Mesenchymal stem cell (in vitro differentiated cells and primary cell): ENCODE data around the gene JSRP1.

ENCODE experiments used
- DNase-seq: peaks from one replicate; pipeline ENCODE4 v3.0.0-alpha.2; 2013
- H2AFZ ChIP-seq: one replicate; pipeline ENCODE4 v1.6.1; 2013; ENCODE audit warnings: low read depth, mild to moderate bottlenecking, control low read depth, inconsistent platforms, low read length, moderate library complexity
- H2AK5ac ChIP-seq: 2 replicates; pipeline ENCODE4 v1.6.1; 2013; ENCODE audit warnings: low read length, moderate library complexity, mild to moderate bottlenecking, inconsistent platforms; ENCODE audit not compliant: severe bottlenecking
- H2BK120ac ChIP-seq: one replicate; pipeline ENCODE4 v1.6.1; 2013; ENCODE audit warnings: low read depth, mild to moderate bottlenecking, inconsistent platforms, low read length, moderate library complexity
- H2BK12ac ChIP-seq, 2 experiments: one replicate each; pipeline ENCODE4 v1.6.1; 2013; ENCODE audit warnings: inconsistent platforms in 2 of 2, low read length in 2 of 2, mild to moderate bottlenecking in 2 of 2, moderate library complexity in 2 of 2, control low read depth in 1 of 2
- H2BK15ac ChIP-seq: one replicate; pipeline ENCODE4 v1.6.1; 2013; ENCODE audit warnings: mild to moderate bottlenecking, low read depth, inconsistent platforms; ENCODE audit not compliant: poor library complexity, severe bottlenecking
- H2BK5ac ChIP-seq: 2 replicates; pipeline ENCODE4 v1.6.1; 2013; ENCODE audit warnings: low read depth, mild to moderate bottlenecking, low read length, control low read depth, inconsistent platforms; ENCODE audit not compliant: poor library complexity, severe bottlenecking
- H3K14ac ChIP-seq, 2 experiments: one replicate each; pipeline ENCODE4 v1.6.1; 2013; ENCODE audit warnings: inconsistent platforms in 2 of 2, low read length in 2 of 2, control low read depth in 1 of 2, mild to moderate bottlenecking in 1 of 2, moderate library complexity in 1 of 2
- H3K18ac ChIP-seq, 2 experiments: one replicate each; pipeline ENCODE4 v1.6.1; 2013; ENCODE audit warnings: inconsistent platforms in 2 of 2, low read length in 2 of 2, control low read depth in 1 of 2, low read depth in 1 of 2, mild to moderate bottlenecking in 1 of 2
- H3K23ac ChIP-seq, 2 experiments: one replicate each; pipeline ENCODE4 v1.6.1; 2013; ENCODE audit warnings: inconsistent platforms in 2 of 2, low read length in 2 of 2, mild to moderate bottlenecking in 2 of 2, moderate library complexity in 2 of 2, control low read depth in 1 of 2
- H3K27ac ChIP-seq: 2 replicates; pipeline ENCODE4 v1.5.1; 2013; ENCODE audit warnings: mild to moderate bottlenecking, moderate library complexity, low read length, control low read depth, inconsistent platforms; ENCODE audit not compliant: poor library complexity, severe bottlenecking
- H3K27me3 ChIP-seq, 2 experiments: 2 replicates each; pipeline versions ENCODE4 v1.6.1 to v1.7.0; 2013; ENCODE audit warnings: low read length in 2 of 2, mild to moderate bottlenecking in 2 of 2, moderate library complexity in 2 of 2, control low read depth in 1 of 2, inconsistent platforms in 1 of 2; ENCODE audit not compliant: control insufficient read depth in 1 of 2, insufficient read depth in 1 of 2
- H3K36me3 ChIP-seq, 2 experiments: 2 replicates each; pipeline versions ENCODE4 v1.6.1 to v1.7.0; 2013; ENCODE audit warnings: low read length in 2 of 2, control low read depth in 1 of 2, inconsistent platforms in 1 of 2, low read depth in 1 of 2, mild to moderate bottlenecking in 1 of 2; ENCODE audit not compliant: insufficient read depth in 2 of 2, control insufficient read depth in 1 of 2
- H3K4ac ChIP-seq, 2 experiments: one replicate each; pipeline ENCODE4 v1.6.1; 2013; ENCODE audit warnings: inconsistent platforms in 2 of 2, low read length in 2 of 2, mild to moderate bottlenecking in 2 of 2, moderate library complexity in 2 of 2, control low read depth in 1 of 2, low read depth in 1 of 2
- H3K4me1 ChIP-seq: 2 replicates; pipeline ENCODE4 v1.6.1; 2013; ENCODE audit warnings: low read depth, low read length, control low read depth; ENCODE audit not compliant: control insufficient read depth, insufficient read depth
- H3K4me2 ChIP-seq: 2 replicates; pipeline ENCODE4 v1.6.1; 2013; ENCODE audit warnings: low read length, mild to moderate bottlenecking, inconsistent platforms; ENCODE audit not compliant: poor library complexity, severe bottlenecking
- H3K4me3 ChIP-seq, 2 experiments: 2 replicates each; pipeline versions ENCODE4 v1.5.1 to v1.7.0; 2013; ENCODE audit warnings: low read length in 2 of 2, mild to moderate bottlenecking in 2 of 2, control low read depth in 1 of 2, low read depth in 1 of 2; ENCODE audit not compliant: insufficient read depth in 1 of 2
- H3K79me1 ChIP-seq: replicated peaks from 2 replicates; pipeline ENCODE4 v1.6.1; 2013; ENCODE audit warnings: mild to moderate bottlenecking, control low read depth, low read length, inconsistent platforms; ENCODE audit not compliant: poor library complexity, severe bottlenecking
- H3K9ac ChIP-seq: 2 replicates; pipeline ENCODE4 v1.7.0; 2013; ENCODE audit warnings: mild to moderate bottlenecking, low read length, moderate library complexity
- H3K9me3 ChIP-seq: 2 replicates; pipeline ENCODE4 v1.7.0; 2013; ENCODE audit warnings: mild to moderate bottlenecking, low read length; ENCODE audit not compliant: control insufficient read depth
- H4K8ac ChIP-seq: one replicate; pipeline ENCODE4 v1.6.1; 2013; ENCODE audit warnings: inconsistent platforms, mild to moderate bottlenecking, low read length, moderate library complexity
- H4K91ac ChIP-seq: one replicate; pipeline ENCODE4 v1.6.1; 2013; ENCODE audit warnings: mild to moderate bottlenecking, low read length, inconsistent platforms
- WGBS: methylation state at CpG from one replicate; pipeline ENCODE4 v1.1.7; 2013; ENCODE audit warnings: mixed read lengths; 5-methylcytosine and 5-hydroxymethylcytosine counted together

Gene JSRP1

DNA sequence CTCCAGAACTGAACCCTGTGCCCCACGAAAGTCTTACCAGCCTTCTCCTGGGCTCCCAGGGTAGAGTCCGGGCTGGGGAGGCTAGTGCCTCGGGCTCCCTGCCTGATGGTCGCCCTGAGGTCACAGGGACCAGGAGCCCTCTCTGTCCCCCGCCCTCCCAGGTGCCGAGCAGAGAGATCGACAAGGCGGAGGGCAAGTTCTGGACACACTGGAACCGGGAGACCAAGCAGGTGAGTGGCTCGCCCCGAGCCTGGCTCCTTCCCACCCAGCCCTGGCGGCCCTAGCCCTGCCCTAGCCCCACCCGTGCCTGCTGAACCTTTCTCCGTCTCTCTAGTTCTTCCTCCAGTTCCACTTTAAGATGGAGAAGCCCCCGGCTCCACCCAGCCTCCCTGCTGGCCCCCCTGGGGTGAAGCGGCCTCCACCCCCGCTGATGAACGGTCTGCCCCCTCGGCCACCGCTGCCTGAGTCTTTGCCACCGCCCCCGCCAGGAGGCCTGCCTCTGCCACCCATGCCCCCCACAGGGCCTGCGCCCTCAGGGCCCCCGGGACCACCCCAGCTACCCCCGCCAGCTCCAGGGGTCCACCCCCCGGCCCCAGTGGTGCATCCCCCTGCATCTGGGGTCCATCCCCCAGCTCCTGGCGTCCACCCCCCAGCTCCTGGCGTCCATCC is 8.7 kb downstream of the JSRP1 start:
- no peak overlapping the region for H3K4ac ChIP-seq
- H3K79me1 ChIP-seq: peaks cover 30% of the 10 kb centered on the region
- no peaks in the 10 kb centered on the region for H3K9me3 ChIP-seq
- H3K14ac ChIP-seq: no peak overlapping the region
- H3K4me2 ChIP-seq: no peak overlapping the region
- peaks cover 54 to 100% of the 10 kb centered on the region in 2 experiments for H3K36me3 ChIP-seq
- no peak overlapping the region for H3K4me3 ChIP-seq
- H3K9ac ChIP-seq: no peak overlapping the region
- no peak overlapping the region for H3K18ac ChIP-seq
- no peak overlapping the region for H2BK15ac ChIP-seq
- H4K8ac ChIP-seq: no peak overlapping the region
- peaks cover under 1 to 30% of the 10 kb centered on the region in 2 experiments for H3K27me3 ChIP-seq
- H3K4me1 ChIP-seq: peaks cover 12% of the 10 kb centered on the region
- no peak overlapping the region for H2BK12ac ChIP-seq
- peak overlapping the region; percentile 59 for H3K27ac ChIP-seq
- H2AK5ac ChIP-seq: peak overlapping the region; percentile 42
- H4K91ac ChIP-seq: no peak overlapping the region
- DNase-seq: no peak
- H2AFZ ChIP-seq: no peak overlapping the region
- no peak overlapping the region for H2BK120ac ChIP-seq
- no peak overlapping the region for H3K23ac ChIP-seq
- 90% methylated on average over 19 of the region's 28 CpGs for WGBS
- no peak overlapping the region for H2BK5ac ChIP-seq

DNA sequence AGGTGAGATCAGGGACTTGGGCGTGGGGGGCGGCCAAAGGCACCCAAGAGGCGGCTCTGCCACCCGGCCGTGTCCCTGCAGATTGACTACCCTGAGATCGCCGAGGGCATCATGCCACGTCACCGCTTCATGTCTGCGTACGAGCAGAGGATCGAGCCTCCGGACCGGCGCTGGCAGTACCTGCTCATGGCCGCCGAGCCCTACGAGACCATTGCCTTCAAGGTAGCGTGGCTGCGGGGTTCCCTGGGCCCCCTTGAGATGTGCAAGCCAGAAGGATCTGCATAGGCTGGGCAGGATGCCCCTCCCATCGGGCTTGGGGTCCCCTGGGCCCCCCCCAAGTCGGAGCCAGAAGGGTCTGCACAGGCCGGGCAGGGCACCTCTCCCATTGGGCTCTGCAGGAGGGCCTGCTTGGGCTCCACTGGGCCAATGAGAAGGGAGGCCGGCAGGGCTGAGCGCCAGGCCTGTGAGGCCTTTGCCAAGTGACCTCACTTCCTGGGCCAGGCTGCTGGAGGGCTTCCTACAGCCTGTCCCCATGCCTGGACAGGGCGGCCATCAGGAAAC is 9.3 kb downstream of the JSRP1 start:
- no peak overlapping the region for H4K8ac ChIP-seq
- peaks cover 54 to 100% of the 10 kb centered on the region in 2 experiments for H3K36me3 ChIP-seq
- no peak overlapping the region for H2AK5ac ChIP-seq
- no peak overlapping the region for H3K14ac ChIP-seq
- H3K9me3 ChIP-seq: no peaks in the 10 kb centered on the region
- no peak overlapping the region for H2BK12ac ChIP-seq
- 88% methylated on average over 26 of the region's 26 CpGs for WGBS
- H2BK120ac ChIP-seq: no peak overlapping the region
- H2BK15ac ChIP-seq: no peak overlapping the region
- H3K4me2 ChIP-seq: no peak overlapping the region
- no peak for DNase-seq
- no peak overlapping the region for H2AFZ ChIP-seq
- no peak overlapping the region for H3K4ac ChIP-seq
- peaks cover 0 to 23% of the 10 kb centered on the region in 2 experiments for H3K27me3 ChIP-seq
- H3K9ac ChIP-seq: no peak overlapping the region
- no peak overlapping the region for H3K23ac ChIP-seq
- H3K4me1 ChIP-seq: peaks cover 16% of the 10 kb centered on the region
- peaks cover 30% of the 10 kb centered on the region for H3K79me1 ChIP-seq
- H2BK5ac ChIP-seq: no peak overlapping the region
- no peak overlapping the region for H4K91ac ChIP-seq
- H3K4me3 ChIP-seq: no peak overlapping the region
- peak overlapping the region; percentile 59 for H3K27ac ChIP-seq
- H3K18ac ChIP-seq: no peak overlapping the region

DNA sequence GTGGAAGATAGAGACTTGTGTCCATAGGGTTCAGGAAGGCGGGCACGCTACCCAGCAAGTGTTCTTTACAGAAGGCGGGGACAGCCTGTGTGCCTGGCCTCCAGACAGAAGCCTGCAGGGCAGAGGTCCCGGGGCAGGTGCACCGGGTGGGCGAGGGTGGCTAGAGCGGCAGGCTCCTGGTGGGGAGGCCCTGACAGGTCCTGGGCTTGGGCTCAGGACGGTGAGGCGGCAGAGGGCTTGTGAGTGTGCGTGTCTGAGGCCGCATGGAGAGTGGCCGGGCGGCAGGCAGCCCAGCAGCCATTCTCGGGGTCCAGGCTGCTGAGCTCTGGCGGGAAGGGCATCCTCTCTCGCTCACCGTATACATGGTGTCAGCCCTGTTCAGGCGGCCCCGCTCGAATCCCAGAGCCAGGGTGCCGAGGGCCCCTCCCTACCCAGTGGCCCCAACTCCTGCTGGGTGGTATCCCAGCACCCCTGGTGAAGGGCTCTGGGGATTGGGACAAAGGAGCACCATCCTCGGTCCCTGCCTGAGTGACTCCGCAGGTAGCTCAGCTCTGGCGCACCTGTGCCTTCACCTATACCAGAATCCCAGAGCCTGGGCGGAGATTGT is 10.1 kb downstream of the JSRP1 start:
- Histone ChIP-seq H3K4me2 (no peak overlapping the region), H4K91ac (no peak overlapping the region), H3K4me1 (peaks cover 21% of the 10 kb centered on the region), H4K8ac (no peak overlapping the region), H3K36me3 (peaks cover 54 to 99% of the 10 kb centered on the region in 2 experiments), H3K14ac (no peak overlapping the region), H3K27me3 (peaks cover 0 to 15% of the 10 kb centered on the region in 2 experiments), H3K23ac (no peak overlapping the region), H3K9ac (no peak overlapping the region), H3K27ac (no peak overlapping the region), H2AK5ac (no peak overlapping the region), H3K4ac (no peak overlapping the region), H2BK5ac (no peak overlapping the region), H2AFZ (no peak overlapping the region), H2BK120ac (no peak overlapping the region), H3K9me3 (no peaks in the 10 kb centered on the region), H3K4me3 (no peak overlapping the region), H3K79me1 (peaks cover 28% of the 10 kb centered on the region), H3K18ac (no peak overlapping the region), H2BK12ac (no peak overlapping the region), H2BK15ac (no peak overlapping the region)
- 92% methylated on average over 25 of the region's 25 CpGs for whole genome bisulfite sequencing
- no peak for DNase-seq

DNA sequence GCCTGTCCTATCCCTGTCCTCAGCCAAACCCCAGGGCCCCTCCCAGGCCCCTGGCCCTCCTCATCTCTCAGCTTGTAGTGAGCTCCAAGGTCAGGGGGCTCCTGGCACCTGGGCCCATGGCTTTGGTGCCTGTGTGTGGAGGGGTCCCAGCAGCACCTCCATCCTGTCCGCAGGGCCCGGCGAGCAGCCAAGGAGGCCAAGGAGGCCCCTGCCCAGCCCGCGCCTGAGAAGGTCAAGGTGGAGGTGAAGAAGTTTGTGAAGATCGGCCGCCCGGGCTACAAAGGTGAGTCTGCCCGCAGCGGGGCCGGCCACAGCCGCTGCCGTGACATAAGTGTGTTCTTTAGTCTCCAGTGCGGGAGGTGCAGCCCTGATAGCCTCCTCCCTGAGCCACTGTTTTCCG is 10.9 kb downstream of the JSRP1 start:
- Histone ChIP-seq H3K4me1 (peaks cover 29% of the 10 kb centered on the region), H3K4ac (no peak overlapping the region), H3K9ac (no peak overlapping the region), H3K9me3 (no peaks in the 10 kb centered on the region), H3K23ac (no peak overlapping the region), H2BK12ac (no peak overlapping the region), H3K14ac (no peak overlapping the region), H3K27ac (no peak overlapping the region), H3K27me3 (peaks cover 0 to 7% of the 10 kb centered on the region in 2 experiments), H4K8ac (no peak overlapping the region), H2AK5ac (no peak overlapping the region), H3K36me3 (peaks cover 54 to 98% of the 10 kb centered on the region in 2 experiments), H2AFZ (no peak overlapping the region), H2BK5ac (no peak overlapping the region), H2BK120ac (no peak overlapping the region), H3K18ac (no peak overlapping the region), H3K79me1 (peaks cover 28% of the 10 kb centered on the region), H3K4me2 (no peak overlapping the region), H3K4me3 (peak overlapping the region in 1 of 2 experiments; percentile 20), H4K91ac (no peak overlapping the region), H2BK15ac (no peak overlapping the region)
- DNase-seq: no peak
- 98% methylated on average over 15 of the region's 15 CpGs for WGBS
